BJ (cell line): ENCODE measurements around the gene PCDHGA5. TPM values are rescaled to one million over a fixed set of nuclear protein-coding genes. Genes with fewer than 3 reads are reported as not detected.
"Not testable (repeated sequence)": the region's sequence is repeated elsewhere in the genome, so short reads cannot be mapped to it uniquely, and the experiment has no call there.

ENCODE experiments used
- CTCF ChIA-PET: fragments of 350-600 bp; formaldehyde crosslinking; extraction: SDS; loops from one replicate; lab custom pipeline; 2021; ENCODE audit warnings: antibody characterized with exemption, inconsistent platforms; lab: Yijun Ruan, JAX
- POLR2A ChIA-PET: fragments of 300-600 bp; sonication (Branson Sonifier 250); formaldehyde crosslinking; extraction: SDS; loops from one replicate; lab custom pipeline; 2021; ENCODE audit warnings: antibody characterized with exemption; lab: Charles Lee
- DNase-seq: peaks from one replicate; pipeline ENCODE4 v3.0.0-alpha.2; 2011; ENCODE audit warnings: low read depth
- H3K27me3 ChIP-seq: 2 replicates; pipeline ENCODE4 v1.6.0; 2011; ENCODE audit warnings: low read length; ENCODE audit not compliant: control insufficient read depth, insufficient read depth
- H3K36me3 ChIP-seq: 2 replicates; pipeline ENCODE4 v1.5.1; 2011; ENCODE audit warnings: low read length; ENCODE audit not compliant: control insufficient read depth, insufficient read depth
- H3K4me3 ChIP-seq: 2 replicates; pipeline ENCODE4 v1.5.1; 2011; ENCODE audit warnings: low read depth, mild to moderate bottlenecking, control low read depth, low read length
- CTCF ChIP-seq: IDR thresholded peaks from 2 replicates; pipeline ENCODE4 v1.5.1; 2011; ENCODE audit warnings: low read depth, mild to moderate bottlenecking, control low read depth, inconsistent platforms, low read length, moderate library complexity; ENCODE audit not compliant: insufficient read depth
- polyA plus RNA-seq: library from polyadenylated mRNA; depleted of rRNA; stranded (reverse); fragments of >200 nt; gene quantifications from 2 replicates; pipeline ENCODE4 v1.2.3, GENCODE V29; 2011

PCDHGA5 gene
- polyA plus RNA-seq, 1 experiment = 1.6 TPM

- DNase-seq = no peak
- TF ChIP-seq CTCF = no peak
- H3K27me3 ChIP-seq = no peaks in the 10 kb centered on the region
- CTCF ChIA-PET = no interaction called here
- H3K36me3 ChIP-seq = no peaks in the 10 kb centered on the region
- POLR2A ChIA-PET = no interaction called here
- H3K4me3 ChIP-seq = no peak overlapping the region
Observed at GRCh38 chr5:141345327-141345726, 18.6 kb upstream of the PCDHGA5 start.

GRCh38 chr5:141346017-141346416 lies 17.9 kb upstream of the PCDHGA5 start:
- DNase-seq, H3K4me3 ChIP-seq, H3K36me3 ChIP-seq, POLR2A ChIA-PET, H3K27me3 ChIP-seq: not testable (repeated sequence)
- CTCF ChIA-PET = interaction anchor here (1.2 kb wide), 1 partner anchor 9 kb away, joined by 4 read pairs; the partner anchor contains the start of gene PCDHGA4

- Histone ChIP-seq H3K27me3 (no peaks in the 10 kb centered on the region), H3K36me3 (no peaks in the 10 kb centered on the region), H3K4me3 (peak within 1 kb of the TSS; percentile 32)
- TF ChIP-seq CTCF = peak; percentile 76
- ChIA-PET POLR2A (no interaction called here), CTCF (interaction anchor here (0.6 to 3.1 kb wide), 21 partner anchors 8 to 217 kb away, joined by 3 to 20 read pairs (median 4); partner anchors contain the start of genes PCDHGA1, PCDHGA10, PCDHGA2 and PCDHGA5)
- DNase-seq = no peak
Observed at GRCh38 chr5:141349917-141350619, 13.9 kb upstream of the PCDHGA5 start, which contains the start of gene PCDHGB1. Gene PCDHGB1 (plus strand): TSS chr5:141350099. CDS start chr5:141350261, 162 bp downstream.

- POLR2A ChIA-PET = no interaction called here
- no peaks in the 10 kb centered on the region for H3K27me3 ChIP-seq
- no peak for DNase-seq
- CTCF ChIA-PET = interaction anchor here (1.2 to 3.1 kb wide), 3 partner anchors 18 to 213 kb away, joined by 3 to 20 read pairs (median 4); partner anchors contain the start of gene PCDHGB3
- no peaks in the 10 kb centered on the region for H3K36me3 ChIP-seq
- no peak overlapping the region for H3K4me3 ChIP-seq
- no peak for TF ChIP-seq CTCF
Observed at GRCh38 chr5:141351591-141351990, 12.4 kb upstream of the PCDHGA5 start.

- Histone ChIP-seq H3K36me3 (no peaks in the 10 kb centered on the region), H3K4me3 (peak within 1 kb of the TSS; percentile 36), H3K27me3 (no peaks in the 10 kb centered on the region)
- ChIA-PET POLR2A (no interaction called here), CTCF (interaction anchor here (1.0 to 3.1 kb wide), 18 partner anchors 8 to 212 kb away, joined by 3 to 16 read pairs (median 5); partner anchors contain the start of genes PCDHGA10, PCDHGA2, PCDHGA3 and PCDHGA5)
- TF ChIP-seq CTCF = peak; percentile 38
- no peak for DNase-seq
Observed at GRCh38 chr5:141354900-141355469, 9.0 kb upstream of the PCDHGA5 start, which contains the start of gene PCDHGA4. Gene PCDHGA4 (plus strand): TSS chr5:141355021. CDS start chr5:141355108, 87 bp downstream.
